Neural cell (in vitro differentiated cells): Measurements from ENCODE around the gene C16orf74.

Experiments
- CTCF ChIP-seq: fragments of 450-650 bp; IDR thresholded peaks from 2 replicates; pipeline ENCODE4 v1.5.1; 2014; ENCODE audit warnings: antibody characterized with exemption, mild to moderate bottlenecking, moderate library complexity; ENCODE audit not compliant: poor library complexity, severe bottlenecking
- EZH2 ChIP-seq: fragments of 200-600, 300-800 bp; shearing (Covaris generic), sonication (generic); IDR thresholded peaks from 2 replicates; pipeline ENCODE4 v1.6.1; 2014; ENCODE audit warnings: antibody characterized with exemption, low read length, borderline replicate concordance, mild to moderate bottlenecking; ENCODE audit not compliant: insufficient read depth, poor library complexity, severe bottlenecking
- MXI1 ChIP-seq: fragments of 450-650 bp; conservative IDR thresholded peaks from 2 replicates; pipeline ENCODE4 v1.6.1; 2014; ENCODE audit warnings: antibody characterized with exemption, mild to moderate bottlenecking; ENCODE audit not compliant: poor library complexity, severe bottlenecking
- POLR2AphosphoS5 ChIP-seq: IDR thresholded peaks from 2 replicates; pipeline ENCODE4 v1.6.1; 2012
- REST ChIP-seq: IDR thresholded peaks from 2 replicates; pipeline ENCODE4 v1.6.1; 2012; ENCODE audit warnings: borderline replicate concordance
- SMC3 ChIP-seq: fragments of 450-650 bp; conservative IDR thresholded peaks from 2 replicates; pipeline ENCODE4 v1.6.1; 2014; ENCODE audit warnings: antibody characterized with exemption, mild to moderate bottlenecking, moderate library complexity; ENCODE audit not compliant: poor library complexity
- TAF1 ChIP-seq: IDR thresholded peaks from 2 replicates; pipeline ENCODE4 v1.6.1; 2012; ENCODE audit warnings: low read depth

- TF ChIP-seq TAF1 (no peak), REST (no peak), POLR2AphosphoS5 (no peak), CTCF (no peak), EZH2 (no peak), MXI1 (no peak), SMC3 (no peak)
Measured at GRCh38 chr16:85685251-85685650, 65.6 kb downstream of the C16orf74 start.
